ENCODE measurements around the gene CDH9.

Gene CDH9

GRCh38 chr5:26955161-26955560 is 83.2 kb downstream of the CDH9 start:
- TF ChIP-seq ZFX (IDR thresholded peaks at IDR 0.05) = no peak
- TF ChIP-seq, protein P1, sequence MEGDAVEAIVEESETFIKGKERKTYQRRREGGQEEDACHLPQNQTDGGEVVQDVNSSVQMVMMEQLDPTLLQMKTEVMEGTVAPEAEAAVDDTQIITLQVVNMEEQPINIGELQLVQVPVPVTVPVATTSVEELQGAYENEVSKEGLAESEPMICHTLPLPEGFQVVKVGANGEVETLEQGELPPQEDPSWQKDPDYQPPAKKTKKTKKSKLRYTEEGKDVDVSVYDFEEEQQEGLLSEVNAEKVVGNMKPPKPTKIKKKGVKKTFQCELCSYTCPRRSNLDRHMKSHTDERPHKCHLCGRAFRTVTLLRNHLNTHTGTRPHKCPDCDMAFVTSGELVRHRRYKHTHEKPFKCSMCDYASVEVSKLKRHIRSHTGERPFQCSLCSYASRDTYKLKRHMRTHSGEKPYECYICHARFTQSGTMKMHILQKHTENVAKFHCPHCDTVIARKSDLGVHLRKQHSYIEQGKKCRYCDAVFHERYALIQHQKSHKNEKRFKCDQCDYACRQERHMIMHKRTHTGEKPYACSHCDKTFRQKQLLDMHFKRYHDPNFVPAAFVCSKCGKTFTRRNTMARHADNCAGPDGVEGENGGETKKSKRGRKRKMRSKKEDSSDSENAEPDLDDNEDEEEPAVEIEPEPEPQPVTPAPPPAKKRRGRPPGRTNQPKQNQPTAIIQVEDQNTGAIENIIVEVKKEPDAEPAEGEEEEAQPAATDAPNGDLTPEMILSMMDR (conservative IDR thresholded peaks at IDR 0.05) = no peak
- no peak overlapping the region for H3K27ac ChIP-seq

GRCh38 chr5:26948921-26949320 is 89.5 kb downstream of the CDH9 start:
- no peak overlapping the region for H3K27ac ChIP-seq
- TF ChIP-seq ZFX (IDR thresholded peaks at IDR 0.05) = no peak
- TF ChIP-seq, protein P1 (conservative IDR thresholded peaks at IDR 0.05) = no peak

DNA sequence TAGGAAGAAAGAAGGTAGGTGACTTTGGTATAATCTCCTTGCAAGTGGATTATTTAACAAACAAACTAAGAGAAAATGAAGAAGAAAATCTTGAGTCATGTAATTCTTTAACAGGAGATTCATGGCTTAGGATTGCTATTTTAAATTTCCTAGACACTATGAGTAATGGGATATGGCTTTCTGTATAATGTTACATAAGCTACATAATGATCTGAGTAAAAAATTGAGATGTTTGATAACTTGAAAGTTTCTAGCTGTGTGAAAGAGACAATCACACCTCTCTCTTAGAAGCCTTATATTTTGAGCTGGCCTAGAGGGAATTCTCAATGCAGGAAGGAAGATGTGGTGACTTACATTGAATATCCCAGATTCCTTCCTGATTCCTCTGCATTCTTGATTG is 92.5 kb downstream of the CDH9 start:
- no peak overlapping the region for H3K27ac ChIP-seq
- TF ChIP-seq ZFX (IDR thresholded peaks at IDR 0.05) = no peak
- TF ChIP-seq, protein P1 (conservative IDR thresholded peaks at IDR 0.05) = no peak

DNA sequence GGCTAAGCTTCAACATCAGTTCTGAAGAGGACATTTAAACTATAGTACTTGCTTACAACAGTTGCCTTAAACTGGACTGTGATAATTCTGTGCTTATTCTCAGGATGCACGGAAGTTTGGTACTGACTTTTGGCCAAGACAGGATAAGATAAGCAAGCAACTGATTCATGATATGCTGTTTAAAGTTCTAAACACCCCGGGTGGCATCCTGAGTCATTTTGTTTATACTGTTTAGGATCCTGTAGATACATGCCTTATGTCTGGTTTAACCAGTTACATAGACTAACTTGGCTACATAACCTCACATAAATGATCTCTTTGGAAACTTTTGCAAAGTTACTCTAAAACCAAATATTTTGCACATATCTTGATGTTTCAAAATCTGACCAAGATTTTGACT is 95.9 kb downstream of the CDH9 start:
- TF ChIP-seq, protein P1 (conservative IDR thresholded peaks at IDR 0.05) = no peak
- no peak for TF ChIP-seq ZFX (IDR thresholded peaks at IDR 0.05)
- peak overlapping the region; percentile 25; the same call in 1 of the 2 replicates for H3K27ac ChIP-seq

DNA sequence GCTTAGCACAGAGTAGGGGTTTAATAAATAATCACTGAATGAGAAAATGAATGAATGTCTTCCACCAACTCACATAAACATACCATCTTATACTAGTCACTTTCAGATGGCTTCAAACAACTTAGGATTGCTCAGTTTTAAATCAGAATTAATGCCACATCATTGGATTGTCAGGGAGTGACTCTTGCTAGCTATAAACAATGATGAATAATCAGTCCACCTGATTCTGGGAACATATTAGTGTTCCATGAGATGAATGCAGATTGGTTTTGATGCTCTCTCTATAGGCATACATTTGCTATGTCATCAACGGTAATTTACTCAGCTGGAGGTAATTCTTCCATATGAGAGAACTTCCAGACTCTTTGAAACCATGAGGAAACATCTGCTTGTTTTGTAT is 97.4 kb downstream of the CDH9 start:
- no peak overlapping the region for H3K27ac ChIP-seq
- TF ChIP-seq ZFX (IDR thresholded peaks at IDR 0.05) = no peak
- TF ChIP-seq, protein P1 (conservative IDR thresholded peaks at IDR 0.05) = no peak

- no peak overlapping the region for H3K27ac ChIP-seq
- TF ChIP-seq ZFX (IDR thresholded peaks at IDR 0.05) = no peak
- TF ChIP-seq, protein P1 (conservative IDR thresholded peaks at IDR 0.05) = no peak
Observed at GRCh38 chr5:26932238-26932637, 106.1 kb downstream of the CDH9 start.

- TF ChIP-seq, protein P1 (conservative IDR thresholded peaks at IDR 0.05) = no peak
- no peak for TF ChIP-seq ZFX (IDR thresholded peaks at IDR 0.05)
- H3K27ac ChIP-seq = no peak overlapping the region
Observed at GRCh38 chr5:26921439-26921838, 116.9 kb downstream of the CDH9 start.

All from C4-2B (cell line).